HG02938 (cell line): ENCODE data around the gene PRRT1.
A peak's percentile ranks its signal among the peaks of the same experiment; 100 is the strongest.
"Not testable (repeated sequence)": the region's sequence is repeated elsewhere in the genome, so short reads cannot be mapped to it uniquely, and the experiment has no call there.

Source experiments
- ATAC-seq: cut with Tn5 transposase; IDR thresholded peaks from one replicate; pipeline ENCODE4 v1.9.1; 2021; ENCODE audit warnings: mild to moderate bottlenecking, moderate library complexity; ENCODE audit not compliant: unreplicated experiment

The PRRT1 gene

DNA sequence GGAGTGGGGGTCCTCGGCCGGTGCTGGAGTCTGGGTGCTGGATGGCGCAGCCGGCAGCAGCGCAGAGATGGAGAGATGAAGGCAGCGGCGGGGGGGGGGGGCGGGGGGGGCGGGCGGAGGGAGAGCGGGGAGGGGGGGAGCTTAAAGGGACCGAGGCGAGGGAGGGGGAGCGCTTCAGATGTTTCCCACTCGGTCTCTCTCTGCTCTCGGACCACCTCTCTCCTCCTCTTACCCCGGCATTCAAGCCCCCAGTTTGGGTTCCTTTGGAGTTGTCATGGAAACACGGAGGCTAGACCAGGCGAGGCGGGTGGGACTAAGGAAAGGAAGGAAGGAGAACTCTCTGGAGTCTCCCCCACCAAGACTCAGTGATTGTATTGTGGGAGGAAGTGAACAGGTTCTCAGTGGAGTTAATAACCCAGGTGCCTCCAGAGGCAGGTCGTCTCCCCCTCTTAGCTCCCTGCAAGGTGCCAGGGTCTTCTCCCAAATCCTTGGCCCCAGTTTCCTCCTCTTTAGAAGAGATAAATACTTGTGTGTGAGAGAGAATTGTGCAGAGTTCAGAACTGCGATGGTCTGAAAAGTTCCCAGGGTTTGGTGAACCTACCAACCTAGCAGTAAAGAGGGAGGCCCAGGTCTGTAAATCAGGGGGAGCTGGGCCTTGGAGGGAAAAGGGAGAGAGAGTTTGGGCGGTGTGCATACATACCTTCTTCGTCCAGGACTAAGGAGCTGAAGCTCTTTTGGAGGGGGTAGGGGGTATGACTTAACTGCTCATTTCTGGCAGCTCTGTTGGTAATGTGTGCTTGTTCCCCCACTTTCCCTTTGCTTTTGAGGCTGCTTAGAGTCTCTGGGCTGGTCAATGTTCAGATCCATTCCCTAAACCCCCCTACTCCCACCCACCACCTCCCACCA lies at the start of gene PRRT1:
Gene PRRT1, minus strand, starts transcription at position 77 of the 906 bp plus-strand sequence. CDS start 112 bp downstream, outside the sequence.
- no peak for ATAC-seq

DNA sequence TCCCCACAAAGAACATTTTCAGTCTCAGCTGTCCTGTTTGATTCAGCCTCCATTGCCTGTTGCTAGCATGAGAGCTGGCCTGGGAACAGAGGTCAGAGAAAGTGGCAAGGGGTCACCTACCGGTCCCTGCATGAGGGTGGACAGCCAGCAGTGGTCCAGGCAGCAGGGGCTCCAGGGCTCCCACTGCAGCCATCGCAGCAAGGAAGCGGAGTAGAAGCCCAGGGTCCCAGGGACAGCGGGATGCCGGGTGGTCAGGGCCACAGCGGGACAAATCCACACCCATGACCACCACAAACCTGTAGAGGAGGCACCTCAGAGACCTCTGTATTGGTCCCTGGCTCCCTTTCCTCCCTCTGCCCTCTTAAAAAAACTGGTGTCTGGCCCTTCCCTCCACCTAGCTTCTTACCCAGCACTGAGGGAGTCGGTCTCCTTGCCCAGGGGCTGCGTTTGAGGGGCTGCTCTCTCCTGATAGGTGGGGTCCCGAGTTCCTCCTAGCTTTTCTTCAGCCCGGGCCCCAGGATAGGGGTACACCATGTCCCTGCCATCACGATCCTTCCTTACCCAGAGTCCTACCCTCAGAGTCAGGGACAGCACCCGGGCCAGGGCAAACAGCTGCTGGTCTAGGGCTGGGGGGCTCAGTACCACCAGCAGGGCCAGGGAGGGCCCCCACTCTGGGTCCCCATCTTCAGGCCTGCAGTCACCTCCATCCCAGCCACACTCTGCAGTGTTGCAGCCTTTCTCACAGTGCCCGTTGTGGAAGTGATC lies 49.2 kb upstream of the PRRT1 start:
- no peak for ATAC-seq

DNA sequence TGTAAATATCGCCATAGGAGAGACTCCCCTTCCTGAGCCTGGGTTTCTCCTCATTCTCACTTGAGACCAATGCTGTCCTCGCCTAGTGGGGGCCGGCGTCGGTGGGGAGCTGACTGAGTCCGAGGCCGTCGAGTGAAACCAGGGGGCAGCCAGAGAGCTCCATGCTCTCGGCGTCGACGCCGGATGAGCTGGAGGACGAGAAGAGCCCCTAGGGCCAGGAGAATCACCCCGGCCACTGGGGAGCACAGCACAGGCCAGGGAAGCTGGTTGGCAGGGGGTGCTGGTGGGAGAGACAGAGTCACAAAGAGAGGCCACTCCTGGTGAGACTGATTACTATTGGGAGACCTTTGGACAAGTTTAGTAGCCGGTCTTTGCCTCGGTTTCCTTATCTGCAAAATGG lies 47.1 kb upstream of the PRRT1 start:
- ATAC-seq: no peak

DNA sequence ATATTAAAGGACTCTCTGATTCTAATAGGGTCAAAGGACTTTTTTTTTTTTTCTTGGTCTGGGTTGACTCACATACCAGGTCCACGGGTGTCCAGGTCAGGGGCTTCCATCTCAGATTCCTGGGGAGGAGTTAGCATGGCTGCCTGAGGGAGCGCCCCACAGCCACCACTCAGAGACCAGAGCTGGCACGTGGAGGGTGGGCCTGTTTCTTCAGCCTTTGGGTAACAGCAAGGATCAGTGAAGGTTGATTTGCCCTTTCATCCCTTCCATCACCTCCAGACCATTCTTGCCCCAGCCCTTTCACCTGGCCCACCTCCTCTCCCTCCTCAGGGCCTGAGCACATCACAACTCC lies 46.6 kb upstream of the PRRT1 start:
- no peak for ATAC-seq

DNA sequence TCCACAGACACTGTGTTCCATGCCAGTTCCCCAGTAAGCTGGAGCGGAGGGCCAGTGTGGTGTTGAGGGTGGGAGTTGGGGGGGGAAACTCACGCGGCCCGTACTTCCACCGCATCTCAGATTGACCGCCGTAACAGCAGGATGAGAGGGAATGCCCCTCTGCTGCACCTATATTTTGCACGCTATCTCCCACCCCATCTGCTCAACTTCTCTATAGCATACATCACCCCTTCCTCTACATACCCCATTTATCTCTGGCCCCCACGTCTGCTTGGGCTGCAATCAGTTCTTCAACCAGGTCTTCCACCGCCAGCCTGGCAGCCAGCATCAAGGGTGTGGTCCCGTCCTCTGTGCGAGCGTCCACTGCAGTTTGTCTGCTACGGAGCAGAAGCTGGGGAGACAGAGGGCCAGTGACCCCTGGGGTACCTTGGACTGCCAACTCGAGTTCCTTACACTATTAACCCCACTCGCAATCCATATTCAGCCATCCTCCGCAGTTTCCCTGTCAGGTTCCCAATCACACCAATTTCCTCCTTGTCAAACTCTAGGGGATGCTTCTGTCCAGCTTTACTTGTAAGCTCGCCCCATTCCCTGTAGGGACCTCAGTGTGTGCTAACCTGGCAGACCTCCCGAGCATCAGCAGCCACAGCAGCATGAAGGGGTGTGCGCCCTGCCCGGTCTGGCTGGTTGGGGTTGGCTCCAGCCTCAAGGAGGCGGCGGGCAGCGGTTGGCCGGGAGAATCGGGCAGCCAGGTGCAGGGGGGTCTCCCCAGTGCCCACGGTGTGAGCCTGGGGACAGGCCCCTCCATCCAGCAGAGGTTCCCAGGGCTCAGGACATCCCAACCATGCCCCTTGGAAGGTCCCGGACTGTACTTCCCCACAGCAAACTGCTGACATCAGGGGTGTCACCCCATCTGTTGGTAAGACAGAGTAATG lies 45.2 kb upstream of the PRRT1 start:
- ATAC-seq: no peak

DNA sequence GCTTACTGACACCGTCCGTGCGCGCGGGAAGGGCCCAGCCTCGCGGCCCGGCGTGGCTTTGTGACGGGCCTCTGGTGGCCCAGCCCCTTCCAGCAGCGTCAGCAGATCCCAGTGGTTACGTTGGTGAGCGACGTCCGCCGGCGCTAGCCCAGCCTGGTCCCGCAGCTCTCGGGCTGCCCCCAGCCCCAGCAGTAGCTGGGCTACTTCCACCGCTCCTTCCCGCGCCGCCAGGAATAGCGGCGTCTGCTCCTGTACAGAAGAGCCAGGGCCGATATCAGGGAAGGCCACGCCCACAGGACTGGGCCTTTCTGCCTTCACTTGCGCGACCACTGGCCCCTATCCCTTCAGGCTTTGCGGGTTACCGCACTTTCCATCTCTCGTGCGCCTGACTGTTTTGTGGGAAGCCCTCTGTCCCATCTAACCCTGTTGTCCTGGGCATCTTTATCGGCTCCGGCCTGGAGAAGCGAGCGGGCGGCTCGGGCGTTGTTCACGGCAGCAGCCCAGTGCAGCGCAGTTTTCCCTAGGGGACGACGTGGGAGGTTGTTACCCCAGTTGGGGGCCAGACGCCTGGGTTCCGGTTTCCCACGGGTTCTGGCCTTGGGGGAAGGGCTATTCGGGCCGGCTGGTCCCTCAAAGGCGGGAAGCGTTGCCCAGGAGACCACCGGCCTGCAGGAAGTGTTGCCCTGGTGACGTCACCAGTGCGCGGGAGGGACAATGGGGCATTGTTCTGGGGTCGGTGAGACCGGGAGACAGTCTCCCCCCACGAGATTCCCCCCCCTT lies 44.4 kb upstream of the PRRT1 start:
- ATAC-seq: peak; percentile 70

DNA sequence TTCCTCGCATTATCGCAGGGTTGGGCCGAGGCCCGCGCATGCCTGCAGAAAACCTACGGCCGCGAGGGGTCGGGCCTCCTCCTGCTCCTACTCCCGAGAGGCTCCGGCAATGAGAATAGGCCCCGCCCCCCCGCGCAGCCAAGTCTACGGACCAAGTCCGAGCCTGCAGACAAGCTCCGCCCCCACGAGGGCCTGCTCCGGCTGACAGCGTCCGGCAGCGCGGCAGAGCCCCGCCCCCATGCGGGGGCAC lies 43.8 kb upstream of the PRRT1 start:
- peak; percentile 66 for ATAC-seq

DNA sequence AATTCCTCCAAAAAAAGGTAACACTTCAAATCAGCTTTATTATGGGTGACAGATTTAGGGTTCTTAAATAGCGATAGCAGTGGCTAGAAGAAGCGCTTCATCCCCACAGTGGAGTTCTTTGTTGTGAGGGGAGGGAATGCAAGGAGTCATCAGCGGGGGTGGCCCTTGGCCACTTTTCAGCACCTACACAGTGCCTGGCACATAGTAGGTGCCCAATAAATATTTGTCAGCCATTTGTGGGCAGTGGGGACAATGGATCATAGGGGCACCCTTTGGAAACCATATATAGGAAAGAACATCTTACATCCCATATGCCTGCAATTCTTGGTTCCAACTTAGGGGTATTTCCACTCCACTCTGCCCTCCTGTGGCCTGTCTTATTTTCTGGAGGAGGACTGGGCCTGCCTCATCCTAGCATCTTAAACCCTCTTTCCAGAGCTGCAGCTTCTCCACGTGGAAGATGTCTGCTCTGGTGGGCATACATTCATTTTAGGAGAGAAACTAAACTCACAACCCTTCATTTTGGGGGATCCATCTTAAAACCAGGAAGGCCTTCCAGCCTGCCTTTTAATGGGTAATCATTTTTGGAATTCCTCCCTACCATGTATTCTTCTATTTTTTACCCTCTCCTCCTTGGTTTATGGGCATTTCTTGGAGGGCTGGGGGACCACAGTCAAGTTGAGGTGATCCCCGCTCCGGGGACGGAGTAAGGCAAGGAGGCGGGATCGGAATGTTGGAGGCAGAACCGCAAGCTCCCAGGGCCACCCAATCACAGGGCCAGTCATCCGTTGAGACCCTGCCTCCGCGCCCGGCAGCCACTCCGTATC lies 43.3 kb upstream of the PRRT1 start:
- no peak for ATAC-seq

DNA sequence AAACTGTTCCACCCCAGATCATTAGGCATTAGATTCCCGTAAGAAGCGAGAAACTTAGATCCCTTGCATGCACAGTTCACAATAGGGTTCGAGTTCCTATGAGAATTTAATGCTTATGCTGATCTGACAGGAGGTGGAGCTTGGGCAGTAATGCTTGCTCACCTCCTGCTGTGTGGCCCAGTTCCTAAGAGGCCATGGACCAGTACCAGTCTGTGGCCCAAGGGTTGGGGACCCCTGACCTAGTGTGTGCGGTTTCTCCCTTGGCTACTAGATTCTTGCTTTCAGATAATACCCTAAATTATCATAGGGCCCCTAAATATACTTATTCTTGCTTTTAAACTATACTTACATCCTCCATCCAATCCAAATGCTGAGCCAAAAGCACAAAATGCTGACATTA lies 42.6 kb upstream of the PRRT1 start:
- no peak for ATAC-seq

DNA sequence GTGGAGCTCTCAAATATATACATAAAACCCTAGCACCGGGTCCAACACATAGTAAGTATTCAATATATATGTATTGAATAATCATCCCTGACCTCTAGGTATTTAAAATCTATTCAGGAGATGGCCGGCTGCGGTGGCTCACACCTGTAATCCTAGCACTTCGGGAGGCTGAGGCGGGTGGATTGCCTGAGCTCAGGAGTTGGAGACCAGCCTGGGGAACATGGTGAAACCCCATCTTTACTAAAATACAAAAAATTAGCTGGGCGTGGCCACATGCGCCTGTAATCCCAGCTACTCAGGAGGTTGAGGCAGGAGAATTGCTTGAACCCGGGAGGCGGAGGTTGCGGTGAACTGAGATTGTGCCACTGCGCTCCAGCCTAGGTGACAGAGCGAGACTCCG lies 41.4 kb upstream of the PRRT1 start:
- not testable (repeated sequence) for ATAC-seq

DNA sequence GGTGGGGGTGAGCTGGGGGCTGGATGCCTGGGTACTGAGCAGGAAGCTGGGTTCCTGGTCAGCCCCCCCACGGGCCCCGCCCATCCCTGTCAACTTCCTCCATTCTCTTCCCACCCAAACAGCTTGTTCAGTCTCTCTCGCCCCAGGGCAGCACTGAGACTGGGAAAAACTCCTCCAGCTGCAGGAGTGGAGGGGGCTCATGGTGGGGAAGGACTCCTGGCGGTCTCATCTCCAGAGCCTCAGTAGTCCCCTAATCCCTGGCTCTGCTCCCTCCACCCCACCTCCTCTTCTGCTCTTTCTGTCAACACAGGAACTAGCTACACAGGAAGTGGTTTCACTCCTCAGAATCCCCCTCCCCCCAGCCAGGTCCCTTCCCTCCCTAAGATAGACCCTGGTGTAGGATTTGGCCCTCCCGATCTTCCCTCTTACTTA lies 40.9 kb upstream of the PRRT1 start, which contains the start of gene GPSM3:
Gene GPSM3, minus strand, starts transcription at position 36 of the 432 bp plus-strand sequence. CDS start 130 bp downstream, outside the sequence.
- ATAC-seq: no peak

DNA sequence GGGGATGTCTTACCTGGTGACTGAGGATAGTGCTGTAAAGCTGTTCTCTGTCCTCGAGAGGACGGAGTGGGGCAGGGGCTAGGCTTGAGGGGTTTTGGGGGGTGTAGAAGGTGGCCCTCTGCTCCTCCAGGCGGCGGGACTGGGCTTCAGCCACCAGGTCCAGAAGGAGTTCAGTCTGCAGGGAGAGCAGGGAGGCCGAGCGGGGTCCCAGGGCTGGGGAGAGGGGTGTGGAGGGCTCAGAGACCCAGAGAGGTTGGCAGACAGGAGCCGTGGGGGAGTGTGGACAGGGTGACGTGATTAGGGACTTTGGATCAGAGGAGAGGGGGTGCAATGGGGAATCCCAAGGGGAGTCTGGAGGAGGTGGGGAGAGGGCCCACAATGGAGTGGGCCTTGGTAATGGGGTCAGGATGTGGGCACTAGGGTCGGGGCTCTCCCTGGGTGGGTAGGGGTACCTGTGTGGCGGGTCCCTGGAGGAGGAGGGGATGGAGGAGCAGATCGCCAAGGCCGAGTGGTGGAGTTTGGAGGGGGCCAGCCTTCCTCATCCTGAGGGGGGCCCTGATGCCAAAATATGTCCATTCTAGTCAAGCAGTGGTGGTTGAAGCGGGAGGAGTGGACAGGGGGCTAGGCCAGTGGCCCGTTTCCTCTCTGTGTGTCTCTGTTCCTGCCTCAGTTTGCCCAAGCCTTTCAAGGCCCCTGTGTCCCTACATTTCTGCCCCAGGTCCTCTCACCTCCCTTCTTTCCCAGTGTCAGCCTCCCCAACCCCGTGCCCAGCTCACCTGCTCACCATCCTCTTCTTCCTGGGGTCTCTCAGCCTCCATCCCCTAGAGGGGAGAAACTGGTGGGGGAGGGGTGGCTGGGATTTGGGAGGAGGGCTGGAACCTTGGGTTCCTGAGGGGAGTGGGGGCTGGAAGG lies 40.2 kb upstream of the PRRT1 start:
- ATAC-seq: no peak

DNA sequence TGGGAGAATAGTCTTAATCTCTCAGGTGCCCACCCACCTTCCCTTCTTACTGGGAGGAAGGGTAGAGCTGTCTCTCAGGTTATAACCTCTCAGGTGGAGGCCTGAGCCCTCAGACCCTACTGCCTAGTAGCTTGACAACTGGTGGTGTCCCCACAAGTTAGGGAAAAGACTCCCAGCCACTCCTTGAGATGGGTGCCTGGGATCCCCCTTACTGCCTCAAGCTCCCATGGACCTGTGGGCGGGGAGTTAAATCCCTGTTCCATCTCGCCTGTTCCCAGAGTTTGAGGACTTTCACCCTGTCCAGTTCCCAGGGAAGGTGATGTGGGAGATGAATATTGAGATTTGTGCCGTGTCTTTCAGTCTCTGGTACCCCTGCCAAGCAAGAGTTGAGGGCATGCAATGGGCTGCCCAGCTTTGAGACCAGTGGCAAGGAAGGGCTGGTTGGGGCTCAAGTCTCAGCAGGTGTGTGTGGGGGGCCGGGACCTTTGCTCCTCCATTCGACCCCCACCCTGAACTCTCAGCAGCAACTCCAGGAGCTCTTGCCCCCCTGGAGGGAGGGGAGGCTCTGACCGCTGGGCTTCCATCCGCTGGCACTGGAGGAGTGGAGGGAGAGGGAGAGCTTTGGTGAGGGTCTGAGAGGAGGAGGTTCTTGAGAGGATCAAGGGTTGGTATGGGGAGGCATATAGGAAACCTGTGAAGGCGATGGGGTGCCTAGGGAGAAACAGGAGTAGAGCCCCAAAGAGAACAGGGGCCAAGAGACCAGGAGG lies 39.4 kb upstream of the PRRT1 start:
- no peak for ATAC-seq

DNA sequence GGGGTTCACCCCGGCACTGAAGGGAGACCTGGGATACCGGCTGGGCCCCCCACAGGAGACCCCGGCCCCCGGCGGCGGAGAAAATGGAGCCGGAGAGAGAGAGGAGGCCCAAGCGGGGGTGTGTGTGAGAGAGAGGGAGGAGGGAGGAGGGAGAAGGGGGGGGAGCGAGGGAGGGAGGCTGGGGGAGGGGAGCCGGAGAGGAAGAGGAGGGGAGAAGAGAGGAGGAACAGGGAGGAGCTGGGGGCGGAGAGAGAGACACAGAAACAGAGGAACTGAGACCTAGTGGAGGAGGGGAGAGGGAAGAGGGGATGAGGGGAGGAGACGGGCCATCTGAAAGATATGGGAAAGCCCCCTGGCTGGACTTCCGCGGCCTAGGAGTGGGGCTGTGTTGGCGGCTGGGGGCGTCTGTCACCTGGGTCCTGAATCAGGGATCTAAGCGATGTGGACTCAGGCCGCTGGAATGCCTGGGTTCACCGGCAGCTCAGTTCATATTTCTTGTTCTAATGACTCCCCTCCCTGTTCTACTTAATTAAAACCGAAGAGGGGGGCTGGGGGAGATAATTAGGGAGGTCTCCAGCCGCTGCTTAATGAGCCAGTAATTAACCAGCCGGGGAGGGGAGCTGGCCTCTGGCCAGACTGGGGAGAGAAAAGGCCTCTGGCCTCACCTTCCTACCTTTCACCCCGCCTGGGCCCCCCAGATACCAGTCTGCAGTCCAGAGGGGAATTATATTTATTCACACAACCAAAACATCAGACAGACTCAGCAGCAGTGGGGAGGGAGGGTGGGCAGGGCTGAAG lies 38.5 kb upstream of the PRRT1 start, which contains the start of gene PBX2:
Gene PBX2, minus strand, starts transcription at position 149 of the 798 bp plus-strand sequence. CDS start 287 bp downstream, outside the sequence.
- ATAC-seq: peak; percentile 60

DNA sequence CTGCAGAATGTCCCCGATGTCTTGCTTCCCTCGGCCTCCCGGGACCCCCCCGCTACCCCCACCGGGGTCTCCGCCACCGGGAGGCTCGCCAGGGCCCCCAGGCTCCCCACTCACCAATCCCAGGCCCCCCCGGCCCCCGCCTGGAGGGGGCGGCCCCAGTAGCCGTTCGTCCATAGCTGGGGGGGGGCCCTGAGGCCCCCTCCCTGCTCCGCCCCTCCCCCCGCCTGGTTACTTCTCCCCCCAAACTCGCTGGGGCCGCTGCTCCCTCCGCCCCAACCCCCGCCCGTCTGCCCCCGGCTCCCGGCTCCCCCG lies 38.0 kb upstream of the PRRT1 start:
- no peak for ATAC-seq

DNA sequence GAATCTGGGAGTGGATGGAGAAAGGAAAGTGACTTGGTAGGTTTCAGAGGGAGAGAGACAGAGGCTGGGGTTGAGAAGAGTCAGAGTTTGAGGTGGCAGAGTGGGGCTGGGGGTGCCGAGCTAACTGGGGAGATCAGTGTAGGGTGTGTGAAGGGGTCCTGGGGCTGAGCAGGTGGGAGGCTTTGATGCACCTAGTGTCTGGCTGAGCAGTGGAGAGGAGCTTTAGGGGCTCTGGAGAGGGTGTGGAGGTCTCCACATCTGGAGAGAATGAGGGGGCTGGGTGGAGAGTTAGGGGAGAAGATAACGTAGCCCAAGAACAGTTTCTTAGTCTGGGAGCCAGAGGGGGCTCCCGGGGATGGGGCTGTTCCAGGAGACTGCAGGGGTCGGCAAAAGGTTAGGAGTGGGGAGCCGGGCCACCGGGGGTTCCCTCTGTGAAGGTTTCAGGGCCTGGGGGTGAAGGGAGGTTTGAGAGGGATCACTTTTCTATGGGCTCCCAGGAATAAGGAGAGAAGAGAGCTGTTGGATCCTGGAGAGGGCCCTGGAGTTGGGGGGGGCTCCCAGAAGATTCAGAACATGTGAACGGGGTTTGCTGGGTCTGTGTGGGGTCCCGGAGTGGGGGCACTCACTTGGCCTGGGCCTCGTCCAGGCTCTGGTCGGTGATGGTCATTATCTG lies 37.5 kb upstream of the PRRT1 start:
- ATAC-seq: no peak
